CD14-positive monocyte (primary cell): ENCODE results near the gene TRIM7. TPM values are rescaled to one million over a fixed set of nuclear protein-coding genes. Genes with fewer than 3 reads are reported as not detected.
"Not testable (repeated sequence)": the region's sequence is repeated elsewhere in the genome, so short reads cannot be mapped to it uniquely, and the experiment has no call there.

Source experiments
- DNase-seq, 3 donors: peaks; one replicate each; pipeline ENCODE4 v3.0.0-alpha.2; 2011 to 2022
- H2AFZ ChIP-seq: 2 replicates; pipeline ENCODE4 v1.6.0; 2012; ENCODE audit warnings: mild to moderate bottlenecking, low read depth, low read length, inconsistent platforms; ENCODE audit not compliant: insufficient read depth, poor library complexity, severe bottlenecking
- H3K27ac ChIP-seq, 2 donors: 1 replicate in 1 of 2; 2 replicates in 1 of 2; pipeline ENCODE4 v1.5.1; 2012 to 2013; ENCODE audit warnings: low read length in 2 of 2, control low read depth in 1 of 2, inconsistent platforms in 1 of 2, low read depth in 1 of 2, mild to moderate bottlenecking in 1 of 2
- H3K27me3 ChIP-seq, 2 donors: one replicate each; pipeline versions ENCODE4 v1.6.0 to v1.6.1; 2011 to 2013; ENCODE audit warnings: low read length in 2 of 2; ENCODE audit not compliant: control insufficient read depth in 2 of 2, insufficient read depth in 2 of 2
- H3K36me3 ChIP-seq, 2 donors: replicated peaks in 1 of 2; 1 replicate in 1 of 2; 2 replicates in 1 of 2; pipeline versions ENCODE4 v1.5.1 to v1.6.1; 2012 to 2013; ENCODE audit warnings: low read length in 2 of 2, control low read depth in 1 of 2, inconsistent platforms in 1 of 2, mild to moderate bottlenecking in 1 of 2; ENCODE audit not compliant: insufficient read depth in 2 of 2, control insufficient read depth in 1 of 2
- H3K4me1 ChIP-seq, 2 donors: 1 replicate in 1 of 2; 2 replicates in 1 of 2; pipeline versions ENCODE4 v1.5.1 to v1.6.1; 2012 to 2013; ENCODE audit warnings: low read length in 2 of 2, control low read depth in 1 of 2, inconsistent platforms in 1 of 2, mild to moderate bottlenecking in 1 of 2, moderate library complexity in 1 of 2; ENCODE audit not compliant: insufficient read depth in 2 of 2, control insufficient read depth in 1 of 2
- H3K4me2 ChIP-seq: replicated peaks from 2 replicates; pipeline ENCODE3; 2012; ENCODE audit warnings: low read length, moderate library complexity, mild to moderate bottlenecking; ENCODE audit not compliant: poor library complexity, severe bottlenecking; ENCODE audit errors: extremely low read depth
- H3K4me3 ChIP-seq, 3 experiments: fragments of 200-600 bp in 1 of 3; sonication (generic) in 1 of 3; replicated peaks in 1 of 3; 1 replicate in 2 of 3; 2 replicates in 1 of 3; pipeline ENCODE4 v1.5.1; 2011 to 2013; ENCODE audit warnings: low read length in 3 of 3, mild to moderate bottlenecking in 3 of 3, control low read depth in 2 of 3, low read depth in 2 of 3, inconsistent platforms in 1 of 3, moderate library complexity in 1 of 3
- H3K79me2 ChIP-seq: 2 replicates; pipeline ENCODE4 v1.6.0; 2012; ENCODE audit warnings: mild to moderate bottlenecking, control low read depth, inconsistent platforms, low read length, moderate library complexity; ENCODE audit not compliant: insufficient read depth
- H3K9ac ChIP-seq: 2 replicates; pipeline ENCODE4 v1.6.0; 2017; ENCODE audit warnings: low read length, mild to moderate bottlenecking; ENCODE audit not compliant: insufficient read depth, poor library complexity, severe bottlenecking
- H3K9me3 ChIP-seq, 2 donors: replicated peaks in 1 of 2; 1 replicate in 1 of 2; 2 replicates in 1 of 2; pipeline versions ENCODE4 v1.5.1 to v1.6.1; 2012 to 2013; ENCODE audit warnings: low read length in 2 of 2, control low read depth in 1 of 2; ENCODE audit not compliant: control insufficient read depth in 1 of 2, insufficient read depth in 1 of 2
- H4K20me1 ChIP-seq: 2 replicates; pipeline ENCODE4 v1.6.0; 2012; ENCODE audit warnings: mild to moderate bottlenecking, low read length, control low read depth, moderate library complexity; ENCODE audit not compliant: insufficient read depth
- H3K27ac Mint-ChIP-seq, 7 donors: one replicate each; pipeline ENCODE4 v1.8.0; 2020; ENCODE audit warnings: mild to moderate bottlenecking in 7 of 7, mixed read lengths in 7 of 7, moderate library complexity in 6 of 7, inconsistent platforms in 2 of 7
- H3K27me3 Mint-ChIP-seq, 3 donors: one replicate each; pipeline ENCODE4 v1.8.0; 2021 to 2022; ENCODE audit warnings: low read depth in 3 of 3, mild to moderate bottlenecking in 3 of 3, mixed read lengths in 3 of 3, moderate library complexity in 3 of 3, inconsistent platforms in 1 of 3
- H3K36me3 Mint-ChIP-seq, 2 donors: one replicate each; pipeline ENCODE4 v1.8.0; 2020; ENCODE audit warnings: mixed read lengths in 2 of 2, inconsistent platforms in 1 of 2, mild to moderate bottlenecking in 1 of 2
- H3K4me1 Mint-ChIP-seq: one replicate; pipeline ENCODE4 v1.8.0; 2020; ENCODE audit warnings: mild to moderate bottlenecking, mixed read lengths
- H3K4me3 Mint-ChIP-seq, 2 donors: one replicate each; pipeline ENCODE4 v1.8.0; 2020; ENCODE audit warnings: mild to moderate bottlenecking in 2 of 2, mixed read lengths in 2 of 2, moderate library complexity in 1 of 2
- H3K9me3 Mint-ChIP-seq, 7 donors: one replicate each; pipeline ENCODE4 v1.8.0; 2020 to 2022; ENCODE audit warnings: mixed read lengths in 7 of 7, mild to moderate bottlenecking in 6 of 7, moderate library complexity in 6 of 7, inconsistent platforms in 2 of 7
- WGBS: methylation state at CpG from one replicate; pipeline ENCODE4 v1.1.5; 2013; ENCODE audit warnings: missing lambda C conversion rate; ENCODE audit not compliant: insufficient coverage; 5-methylcytosine and 5-hydroxymethylcytosine counted together
- intact Hi-C, 2 donors: fragments of 100-400 bp; cut with micrococcal nuclease; formaldehyde crosslinking; loops; one replicate each; pipeline versions ENCODE4 v1.15.0 to v1.15.1; 2023
- polyA plus RNA-seq, 3 donors: library from polyadenylated mRNA; depleted of rRNA in 1 of 3; unstranded in 2 of 3; stranded (reverse) in 1 of 3; fragments of 300-500 nt in 2 of 3; fragments of >200 nt in 1 of 3; fragmentation: Illumina TruSeq in 2 of 3; gene quantifications; 1 replicate in 2 of 3; 2 replicates in 1 of 3; pipeline ENCODE4 v1.2.3, GENCODE V29; 2012 to 2021
- TF ChIP-seq, protein P1 (sequence below): fragments of 200-600 bp; IDR thresholded peaks from one replicate; pipeline ENCODE4 v1.8.0; 2022; ENCODE audit warnings: antibody characterized with exemption, mild to moderate bottlenecking

Gene TRIM7
- polyA plus RNA-seq, 3 donors: 9.5 to 12.8 (median 10.3) TPM

DNA sequence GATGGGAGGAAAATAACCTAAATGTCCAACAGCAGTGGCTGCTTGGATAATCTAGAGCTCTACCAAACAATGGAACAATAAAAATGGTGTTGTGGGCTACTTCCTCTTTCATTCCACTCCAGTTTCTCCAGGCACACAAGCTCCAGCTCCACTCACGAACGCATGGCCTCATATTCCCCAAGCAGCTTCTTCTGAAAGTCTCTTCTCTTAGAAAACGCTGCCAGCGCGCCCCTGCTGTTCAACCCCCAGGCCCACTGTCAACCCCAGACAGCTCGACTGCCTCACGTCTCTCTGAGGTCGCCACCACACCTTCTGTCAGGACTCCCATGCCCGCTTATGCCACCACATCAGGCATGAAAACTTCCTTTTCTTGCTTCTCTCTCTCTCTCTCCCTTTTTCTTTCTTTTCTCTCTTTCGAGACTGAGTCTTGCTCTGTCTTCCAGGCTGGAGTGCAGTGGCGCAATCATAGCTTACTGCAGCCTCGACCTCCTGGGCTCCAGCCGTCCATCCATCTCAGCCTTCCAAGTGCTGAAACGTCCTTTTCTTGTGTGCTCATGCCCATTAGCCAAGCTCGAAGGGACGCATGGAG, 41.4 kb downstream of the TRIM7 start:
- Histone ChIP-seq H4K20me1 (no peaks in the 10 kb centered on the region), H3K9ac (no peak overlapping the region), H3K27ac (no peak overlapping the region), H3K4me1 (peaks cover 10 to 11% of the 10 kb centered on the region in 2 donors), H3K4me2 (peak overlapping the region; percentile 66), H3K4me3 (peak overlapping the region in 1 of 3 experiments; percentile 60), H3K9me3 (peaks cover 0 to 13% of the 10 kb centered on the region in 2 donors), H3K79me2 (no peaks in the 10 kb centered on the region), H3K36me3 (no peaks in the 10 kb centered on the region), H2AFZ (peak overlapping the region; percentile 58), H3K27me3 (peaks cover 25 to 58% of the 10 kb centered on the region in 2 donors)
- peaks cover 0 to 2% of the 10 kb centered on the region in 2 donors for H3K36me3 Mint-ChIP-seq
- H3K27me3 Mint-ChIP-seq: peaks cover 50 to 57% (median 55%) of the 10 kb centered on the region in 3 donors
- TF ChIP-seq, protein P1, sequence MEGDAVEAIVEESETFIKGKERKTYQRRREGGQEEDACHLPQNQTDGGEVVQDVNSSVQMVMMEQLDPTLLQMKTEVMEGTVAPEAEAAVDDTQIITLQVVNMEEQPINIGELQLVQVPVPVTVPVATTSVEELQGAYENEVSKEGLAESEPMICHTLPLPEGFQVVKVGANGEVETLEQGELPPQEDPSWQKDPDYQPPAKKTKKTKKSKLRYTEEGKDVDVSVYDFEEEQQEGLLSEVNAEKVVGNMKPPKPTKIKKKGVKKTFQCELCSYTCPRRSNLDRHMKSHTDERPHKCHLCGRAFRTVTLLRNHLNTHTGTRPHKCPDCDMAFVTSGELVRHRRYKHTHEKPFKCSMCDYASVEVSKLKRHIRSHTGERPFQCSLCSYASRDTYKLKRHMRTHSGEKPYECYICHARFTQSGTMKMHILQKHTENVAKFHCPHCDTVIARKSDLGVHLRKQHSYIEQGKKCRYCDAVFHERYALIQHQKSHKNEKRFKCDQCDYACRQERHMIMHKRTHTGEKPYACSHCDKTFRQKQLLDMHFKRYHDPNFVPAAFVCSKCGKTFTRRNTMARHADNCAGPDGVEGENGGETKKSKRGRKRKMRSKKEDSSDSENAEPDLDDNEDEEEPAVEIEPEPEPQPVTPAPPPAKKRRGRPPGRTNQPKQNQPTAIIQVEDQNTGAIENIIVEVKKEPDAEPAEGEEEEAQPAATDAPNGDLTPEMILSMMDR: no peak
- peaks cover 2 to 20% (median 8%) of the 10 kb centered on the region in 7 donors for H3K9me3 Mint-ChIP-seq
- 28% methylated on average over 12 of the region's 16 CpGs for WGBS
- H3K4me3 Mint-ChIP-seq: peak overlapping the region; percentile 71 to 96
- DNase-seq: peak in 2 of 3 donors; percentile 13 to 35
- peaks cover 23% of the 10 kb centered on the region for H3K4me1 Mint-ChIP-seq
- peak overlapping the region; percentile 25 to 80 (median 50) for H3K27ac Mint-ChIP-seq
- intact Hi-C loops: no loop called here

DNA sequence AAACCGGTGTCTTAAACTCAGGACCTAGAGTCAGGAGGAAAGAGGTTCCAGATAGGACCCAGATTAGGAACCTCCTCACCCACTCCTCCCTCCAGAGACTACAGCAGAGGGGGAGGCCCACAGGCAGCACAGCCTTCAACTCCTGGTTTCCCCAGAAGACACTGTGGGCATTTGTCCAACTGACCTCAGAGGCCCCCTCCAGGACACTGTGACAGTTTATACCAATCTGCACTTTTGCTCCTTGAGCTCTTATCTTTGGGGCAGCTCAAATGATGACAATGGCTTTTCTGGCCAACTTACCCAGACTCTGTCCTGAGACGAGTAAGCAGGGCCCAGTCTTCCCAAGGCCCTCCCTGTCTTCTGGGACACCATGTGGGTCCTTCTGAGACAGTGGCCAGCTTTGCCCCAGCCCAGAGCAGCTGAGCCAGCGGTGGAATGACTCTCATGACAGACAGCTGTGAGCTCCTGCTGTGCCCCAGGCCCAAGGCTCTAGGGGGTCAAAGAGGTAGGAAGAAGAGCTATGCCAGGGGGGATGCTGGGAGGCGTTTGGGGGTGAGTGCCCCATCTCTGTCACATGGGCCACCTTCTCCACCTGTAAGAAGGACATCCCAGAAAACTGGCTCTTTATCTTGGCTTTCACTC, 43.3 kb downstream of the TRIM7 start:
- TF ChIP-seq, protein P1: no peak
- Mint-ChIP-seq H3K27me3 (peaks cover 37 to 44% (median 42%) of the 10 kb centered on the region in 3 donors), H3K4me3 (no peak overlapping the region), H3K36me3 (peaks cover 0 to 2% of the 10 kb centered on the region in 2 donors), H3K9me3 (peaks cover 0 to 18% (median 8%) of the 10 kb centered on the region in 7 donors), H3K27ac (peak overlapping the region in 5 of 7 donors; percentile 8 to 94 (median 77)), H3K4me1 (peaks cover 21% of the 10 kb centered on the region)
- Histone ChIP-seq H3K9me3 (peaks cover 0 to 7% of the 10 kb centered on the region in 2 donors), H3K36me3 (no peaks in the 10 kb centered on the region), H3K4me3 (no peak overlapping the region), H3K9ac (no peak overlapping the region), H2AFZ (no peak overlapping the region), H3K4me1 (peaks cover 10 to 11% of the 10 kb centered on the region in 2 donors), H4K20me1 (no peaks in the 10 kb centered on the region), H3K27ac (no peak overlapping the region), H3K79me2 (no peaks in the 10 kb centered on the region), H3K27me3 (peaks cover 9 to 38% of the 10 kb centered on the region in 2 donors), H3K4me2 (no peak overlapping the region)
- no peak for DNase-seq
- intact Hi-C loops: no loop called here
- WGBS: 91% methylated on average over 1 of the region's 4 CpGs

DNA sequence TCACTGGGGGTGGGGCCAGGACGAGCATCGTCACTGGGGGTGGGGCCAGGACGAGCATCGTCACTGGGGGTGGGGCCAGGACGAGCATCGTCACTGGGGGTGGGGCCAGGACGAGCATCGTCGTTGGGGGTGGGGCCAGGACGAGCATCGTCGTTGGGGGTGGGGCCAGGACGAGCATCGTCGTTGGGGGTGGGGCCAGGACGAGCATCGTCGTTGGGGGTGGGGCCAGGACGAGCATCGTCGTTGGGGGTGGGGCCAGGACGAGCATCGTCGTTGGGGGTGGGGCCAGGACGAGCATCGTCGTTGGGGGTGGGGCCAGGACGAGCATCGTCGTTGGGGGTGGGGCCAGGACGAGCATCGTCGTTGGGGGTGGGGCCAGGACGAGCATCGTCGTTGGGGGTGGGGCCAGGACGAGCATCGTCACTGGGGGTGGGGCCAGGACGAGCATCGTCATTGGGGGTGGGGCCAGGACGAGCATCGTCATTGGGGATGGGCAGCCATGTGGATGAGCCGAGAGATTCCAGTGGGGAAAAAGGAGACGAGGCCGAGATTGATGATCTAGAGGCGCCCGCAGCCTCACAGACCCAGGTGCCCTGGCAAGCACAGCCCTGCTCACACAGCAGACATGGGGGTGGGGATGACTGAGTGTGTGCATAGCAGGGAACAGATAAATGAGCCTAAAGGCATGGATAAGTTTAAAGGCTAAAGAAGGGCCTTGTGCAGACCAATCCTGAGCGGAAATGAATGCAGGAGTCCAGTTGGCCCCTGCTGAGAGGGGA, 44.1 kb downstream of the TRIM7 start:
- H3K27me3 Mint-ChIP-seq: peaks cover 30 to 38% (median 37%) of the 10 kb centered on the region in 3 donors
- peak overlapping the region in 1 of 2 donors; percentile 63 for H3K4me3 Mint-ChIP-seq
- peak in 2 of 3 donors; percentile 35 to 49 for DNase-seq
- H3K9ac ChIP-seq, H3K9me3 ChIP-seq, H4K20me1 ChIP-seq, H3K36me3 Mint-ChIP-seq, H3K4me3 ChIP-seq, H3K4me2 ChIP-seq, H2AFZ ChIP-seq, intact Hi-C loops, H3K27ac ChIP-seq, H3K36me3 ChIP-seq, H3K79me2 ChIP-seq: not testable (repeated sequence)
- peaks cover 10 to 11% of the 10 kb centered on the region in 2 donors for H3K4me1 ChIP-seq
- peaks cover 0 to 16% (median 8%) of the 10 kb centered on the region in 7 donors for H3K9me3 Mint-ChIP-seq
- peaks cover 7 to 31% of the 10 kb centered on the region in 2 donors for H3K27me3 ChIP-seq
- 27% methylated on average over 13 of the region's 48 CpGs for WGBS
- peak overlapping the region; percentile 60 to 94 (median 78) for H3K27ac Mint-ChIP-seq
- H3K4me1 Mint-ChIP-seq: peaks cover 21% of the 10 kb centered on the region
